ENCODE data around the gene LDB3.

GRCh38 chr10:86658261-86658741, 10.0 kb upstream of the LDB3 start:
- TF ChIP-seq CTCF (conservative IDR thresholded peaks at IDR 0.05; ENCODE audit: low read depth, low read length) (no peak), RCOR1 (IDR thresholded peaks at IDR 0.05; ENCODE audit: insufficient replicate concordance, low read length) (no peak), POLR2A (IDR thresholded peaks at IDR 0.05; ENCODE audit: low read depth, low read length) (no peak), SMC3 (IDR thresholded peaks at IDR 0.05; ENCODE audit: low read depth, low read length) (no peak), USF2 (IDR thresholded peaks at IDR 0.05; ENCODE audit: low read depth, low read length) (no peak), MXI1 (IDR thresholded peaks at IDR 0.05; ENCODE audit: borderline replicate concordance, low read depth, low read length) (no peak), CEBPB (IDR thresholded peaks at IDR 0.05; ENCODE audit: low read depth, low read length) (no peak)

Measured in IMR-90 (cell line).